ENCODE measurements around the gene SFMBT1. TPM values are rescaled to one million over a fixed set of nuclear protein-coding genes. Genes with fewer than 3 reads are reported as not detected.

Gene SFMBT1
- total RNA-seq, 1 donor: 3.9 TPM

DNA sequence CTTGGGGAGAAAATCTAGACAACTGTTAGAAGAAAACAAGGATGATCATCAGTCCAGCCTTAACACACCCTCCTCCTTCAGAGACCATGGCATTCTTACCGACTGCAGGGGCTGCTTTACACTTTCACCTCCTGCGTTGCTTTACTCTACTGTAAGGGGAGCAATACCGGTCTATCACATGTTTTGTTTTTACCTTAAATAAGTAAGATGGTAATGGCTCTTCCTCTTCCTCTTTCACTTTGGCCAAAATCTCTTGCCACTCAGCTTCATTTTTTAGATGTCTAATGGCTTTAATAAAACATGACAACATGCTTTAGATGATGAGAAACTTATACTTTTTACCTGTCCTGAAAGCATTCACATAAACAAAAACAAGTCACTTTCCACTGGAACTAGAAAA is 115.1 kb downstream of the SFMBT1 start:
- TF ChIP-seq, protein P1, sequence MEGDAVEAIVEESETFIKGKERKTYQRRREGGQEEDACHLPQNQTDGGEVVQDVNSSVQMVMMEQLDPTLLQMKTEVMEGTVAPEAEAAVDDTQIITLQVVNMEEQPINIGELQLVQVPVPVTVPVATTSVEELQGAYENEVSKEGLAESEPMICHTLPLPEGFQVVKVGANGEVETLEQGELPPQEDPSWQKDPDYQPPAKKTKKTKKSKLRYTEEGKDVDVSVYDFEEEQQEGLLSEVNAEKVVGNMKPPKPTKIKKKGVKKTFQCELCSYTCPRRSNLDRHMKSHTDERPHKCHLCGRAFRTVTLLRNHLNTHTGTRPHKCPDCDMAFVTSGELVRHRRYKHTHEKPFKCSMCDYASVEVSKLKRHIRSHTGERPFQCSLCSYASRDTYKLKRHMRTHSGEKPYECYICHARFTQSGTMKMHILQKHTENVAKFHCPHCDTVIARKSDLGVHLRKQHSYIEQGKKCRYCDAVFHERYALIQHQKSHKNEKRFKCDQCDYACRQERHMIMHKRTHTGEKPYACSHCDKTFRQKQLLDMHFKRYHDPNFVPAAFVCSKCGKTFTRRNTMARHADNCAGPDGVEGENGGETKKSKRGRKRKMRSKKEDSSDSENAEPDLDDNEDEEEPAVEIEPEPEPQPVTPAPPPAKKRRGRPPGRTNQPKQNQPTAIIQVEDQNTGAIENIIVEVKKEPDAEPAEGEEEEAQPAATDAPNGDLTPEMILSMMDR (IDR thresholded peaks at IDR 0.05; ENCODE audit: insufficient read depth, low read depth, low read length): no peak
- DNase-seq (ENCODE audit: low read depth): no peak
- H3K4me3 ChIP-seq (ENCODE audit: low read depth, low read length): no peak overlapping the region

DNA sequence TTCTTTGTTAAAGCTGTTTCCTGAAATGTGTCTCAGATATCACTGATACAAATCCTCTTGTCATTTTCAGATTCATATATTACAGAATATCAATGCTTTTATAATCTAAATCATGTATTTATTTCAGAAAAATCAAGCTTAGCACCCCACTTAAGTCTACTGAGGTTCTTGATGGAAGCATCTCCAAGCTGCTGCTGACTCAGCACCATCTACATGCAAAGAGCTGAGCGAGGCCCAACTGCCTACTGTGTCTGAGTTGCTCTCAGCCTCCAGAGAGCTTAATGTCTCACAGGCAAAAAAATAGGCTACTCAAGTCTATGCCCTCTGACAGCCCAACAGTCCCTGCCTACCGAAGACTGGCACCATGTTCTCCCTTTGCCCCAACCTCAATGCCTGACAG is 119.3 kb downstream of the SFMBT1 start:
- no peak overlapping the region for H3K4me3 ChIP-seq (ENCODE audit: low read depth, low read length)
- TF ChIP-seq, protein P1 (IDR thresholded peaks at IDR 0.05; ENCODE audit: insufficient read depth, low read depth, low read length): no peak
- DNase-seq (ENCODE audit: low read depth): no peak

DNA sequence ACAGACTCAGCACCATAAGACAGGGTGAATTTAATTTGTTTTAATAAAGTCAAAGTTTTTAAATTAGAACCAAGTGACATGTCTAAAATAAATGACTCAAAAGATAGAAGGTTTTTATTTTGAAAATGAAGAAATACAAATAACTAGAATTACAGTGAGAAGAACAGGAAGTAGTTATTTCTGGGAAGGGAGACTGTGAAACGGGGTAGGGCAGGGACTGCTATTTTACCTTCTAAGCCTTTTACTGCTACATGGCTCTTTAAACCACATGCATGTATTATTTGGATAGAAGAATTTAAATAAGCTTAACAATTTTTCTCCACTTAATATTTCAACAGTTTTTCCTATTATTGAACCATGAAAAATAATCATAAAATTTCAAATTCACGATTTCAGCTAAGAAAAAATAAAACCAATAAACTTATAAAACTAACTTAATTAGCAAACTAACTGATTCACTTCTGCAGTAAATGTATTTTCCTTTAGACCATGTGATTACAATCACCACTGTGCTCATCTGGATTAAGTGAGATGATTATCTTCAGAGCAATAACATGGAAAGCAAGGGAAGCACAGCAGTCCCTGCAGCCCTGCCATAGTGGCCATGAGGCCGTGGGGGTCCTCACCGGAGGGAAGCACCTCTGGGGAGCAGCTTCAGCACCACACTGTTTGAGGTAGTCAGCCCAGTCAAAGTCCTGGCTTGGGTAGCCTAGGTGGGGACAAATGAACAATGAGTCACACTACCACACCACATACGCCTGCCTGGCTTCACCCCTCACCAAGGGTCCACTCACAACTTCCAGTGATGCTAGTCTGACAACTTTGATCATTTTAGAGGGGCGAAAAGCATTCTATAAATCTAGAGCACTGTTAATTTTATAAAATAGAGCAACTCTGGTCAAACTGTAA is 120.2 kb downstream of the SFMBT1 start:
- no peak overlapping the region for H3K4me3 ChIP-seq (ENCODE audit: low read depth, low read length)
- DNase-seq (ENCODE audit: low read depth): no peak
- TF ChIP-seq, protein P1 (IDR thresholded peaks at IDR 0.05; ENCODE audit: insufficient read depth, low read depth, low read length): no peak

DNA sequence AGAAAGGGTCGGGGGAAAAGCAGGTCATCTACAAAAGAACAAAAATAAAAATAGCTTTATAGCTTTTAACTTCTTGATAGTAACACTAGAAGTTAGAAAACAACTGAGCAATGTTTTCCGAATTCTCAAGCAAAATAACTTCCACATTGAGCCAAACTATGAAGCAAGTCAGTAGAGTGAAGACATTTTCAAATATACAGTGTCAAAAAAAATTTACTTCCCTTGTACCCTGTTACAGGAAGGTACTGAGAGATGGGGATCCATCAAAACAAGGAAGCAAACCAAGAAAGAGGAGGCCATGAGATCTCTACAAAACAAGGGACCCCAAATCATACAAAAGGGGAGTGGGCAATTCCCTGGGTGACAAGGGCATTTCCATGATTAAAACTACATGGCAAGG is 121.9 kb downstream of the SFMBT1 start:
- TF ChIP-seq, protein P1 (IDR thresholded peaks at IDR 0.05; ENCODE audit: insufficient read depth, low read depth, low read length): no peak
- H3K4me3 ChIP-seq (ENCODE audit: low read depth, low read length): no peak overlapping the region
- no peak for DNase-seq (ENCODE audit: low read depth)

DNA sequence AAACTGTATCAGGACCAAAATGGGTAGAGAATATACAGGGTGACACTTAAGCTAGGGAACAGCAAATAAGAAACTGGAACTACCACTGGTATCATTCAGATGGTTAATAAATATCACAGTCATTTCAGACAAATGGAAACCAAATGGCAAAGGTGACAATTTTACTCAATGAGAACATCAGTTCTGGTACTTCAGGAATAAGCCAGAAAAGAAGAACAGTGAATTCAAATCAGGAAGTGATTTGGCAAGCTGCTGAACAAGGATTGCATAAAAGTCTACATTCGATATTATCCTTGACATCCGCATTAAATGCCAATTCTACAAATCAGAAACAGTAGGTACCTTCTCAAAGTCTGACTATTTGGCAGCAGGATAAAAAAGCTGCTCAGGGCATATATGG is 125.0 kb downstream of the SFMBT1 start:
- no peak for DNase-seq (ENCODE audit: low read depth)
- TF ChIP-seq, protein P1 (IDR thresholded peaks at IDR 0.05; ENCODE audit: insufficient read depth, low read depth, low read length): no peak

DNA sequence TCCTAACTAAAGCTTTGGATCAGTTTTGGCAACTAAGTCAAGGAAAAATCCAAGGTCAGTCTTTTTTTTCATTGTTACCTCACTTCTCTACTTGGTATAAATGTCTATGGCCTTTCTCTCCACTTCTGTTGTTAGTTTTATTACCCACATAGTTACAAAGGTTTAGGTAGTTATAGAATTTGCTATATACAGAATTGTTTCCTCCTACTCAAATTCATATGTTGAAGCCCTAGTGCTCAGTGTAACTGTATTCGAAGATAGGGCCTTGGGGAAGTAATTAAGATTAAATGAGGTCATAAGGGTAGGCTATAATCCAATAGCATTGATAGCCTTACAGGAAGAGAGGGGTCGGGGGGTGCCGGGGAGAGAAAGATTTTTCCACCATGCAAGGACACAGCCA is 128.8 kb downstream of the SFMBT1 start:
- TF ChIP-seq, protein P1 (IDR thresholded peaks at IDR 0.05; ENCODE audit: insufficient read depth, low read depth, low read length): no peak
- no peak overlapping the region for H3K4me3 ChIP-seq (ENCODE audit: low read depth, low read length)
- no peak for DNase-seq (ENCODE audit: low read depth)

More for the DNA sequence above, 125.0 kb downstream of the SFMBT1 start:
- H3K4me3 ChIP-seq (ENCODE audit: low read depth, low read length): no peak overlapping the region
